ENCODE measurements around the gene SNX27.
"Not testable (repeated sequence)": the region's sequence is repeated elsewhere in the genome, so short reads cannot be mapped to it uniquely, and the experiment has no call there.

The SNX27 gene

GRCh38 chr1:151596166-151596953, 15.5 kb upstream of the SNX27 start:
- TF ChIP-seq CTCF (conservative IDR thresholded peaks at IDR 0.05; ENCODE audit: control insufficient read depth, insufficient read depth, low read depth, low read length), result no peak
- DNase-seq (ENCODE audit: low read depth), result no peak
- H3K4me3 ChIP-seq (ENCODE audit: control insufficient read depth, low read depth, low read length), result no peak overlapping the region

- H3K4me3 ChIP-seq (ENCODE audit: control insufficient read depth, low read depth, low read length); DNase-seq (ENCODE audit: low read depth): not testable (repeated sequence)
Observed at GRCh38 chr1:151602550-151602949, 9.3 kb upstream of the SNX27 start.

GRCh38 chr1:151604291-151604690, 7.6 kb upstream of the SNX27 start:
- H3K4me3 ChIP-seq (ENCODE audit: control insufficient read depth, low read depth, low read length), result no peak overlapping the region
- no peak for TF ChIP-seq CTCF (conservative IDR thresholded peaks at IDR 0.05; ENCODE audit: control insufficient read depth, insufficient read depth, low read depth, low read length)
- no peak for DNase-seq (ENCODE audit: low read depth)

GRCh38 chr1:151606384-151606783, 5.5 kb upstream of the SNX27 start:
- peak; percentile 46 for DNase-seq (ENCODE audit: low read depth)
- H3K4me3 ChIP-seq (ENCODE audit: control insufficient read depth, low read depth, low read length), result no peak overlapping the region
- TF ChIP-seq CTCF (conservative IDR thresholded peaks at IDR 0.05; ENCODE audit: control insufficient read depth, insufficient read depth, low read depth, low read length), result no peak

GRCh38 chr1:151606857-151607256, 5.0 kb upstream of the SNX27 start:
- DNase-seq (ENCODE audit: low read depth), result no peak
- H3K4me3 ChIP-seq (ENCODE audit: control insufficient read depth, low read depth, low read length), result no peak overlapping the region
- no peak for TF ChIP-seq CTCF (conservative IDR thresholded peaks at IDR 0.05; ENCODE audit: control insufficient read depth, insufficient read depth, low read depth, low read length)

- no peak overlapping the region for H3K4me3 ChIP-seq (ENCODE audit: control insufficient read depth, low read depth, low read length)
- no peak for DNase-seq (ENCODE audit: low read depth)
- no peak for TF ChIP-seq CTCF (conservative IDR thresholded peaks at IDR 0.05; ENCODE audit: control insufficient read depth, insufficient read depth, low read depth, low read length)
Observed at GRCh38 chr1:151610142-151610541, 1.7 kb upstream of the SNX27 start.

- peak overlapping the region; percentile 80 for H3K4me3 ChIP-seq (ENCODE audit: control insufficient read depth, low read depth, low read length)
- no peak for TF ChIP-seq CTCF (conservative IDR thresholded peaks at IDR 0.05; ENCODE audit: control insufficient read depth, insufficient read depth, low read depth, low read length)
- DNase-seq (ENCODE audit: low read depth), result peak; percentile 85
Observed at GRCh38 chr1:151611288-151611790, 511 bp upstream of the SNX27 start.

Data from fibroblast of mammary gland (primary cell).